Liver (tissue), 9 donors: Measurements from ENCODE around the gene LRRC37A. TPM values are rescaled to one million over a fixed set of nuclear protein-coding genes. Genes with fewer than 3 reads are reported as not detected.
A peak's percentile ranks its signal among the peaks of the same experiment; 100 is the strongest.

Source experiments
- DNase-seq: peaks from one replicate; pipeline ENCODE4 v3.0.0-alpha.2; 2017; ENCODE audit warnings: low spot score
- H3K27ac ChIP-seq, 2 donors: one replicate each; pipeline ENCODE4 v1.7.0; 2013; ENCODE audit warnings: inconsistent platforms in 2 of 2, low read length in 2 of 2, control low read depth in 1 of 2, low read depth in 1 of 2, mild to moderate bottlenecking in 1 of 2
- H3K27me3 ChIP-seq, 4 donors: one replicate each; pipeline versions ENCODE4 v1.6.1 to v1.7.0; 2013; ENCODE audit warnings: low read length in 3 of 4, inconsistent platforms in 1 of 4, mild to moderate bottlenecking in 1 of 4, moderate library complexity in 1 of 4; ENCODE audit not compliant: control insufficient read depth in 4 of 4, insufficient read depth in 4 of 4
- H3K36me3 ChIP-seq, 4 donors: one replicate each; pipeline versions ENCODE4 v1.6.1 to v1.7.0; 2013; ENCODE audit warnings: low read length in 3 of 4, mild to moderate bottlenecking in 3 of 4, low read depth in 1 of 4, moderate library complexity in 1 of 4; ENCODE audit not compliant: control insufficient read depth in 4 of 4, insufficient read depth in 3 of 4
- H3K4me1 ChIP-seq, 4 donors: one replicate each; pipeline versions ENCODE4 v1.6.1 to v1.7.0; 2013; ENCODE audit warnings: low read length in 3 of 4, mild to moderate bottlenecking in 3 of 4, moderate library complexity in 1 of 4; ENCODE audit not compliant: control insufficient read depth in 4 of 4, insufficient read depth in 4 of 4
- H3K4me3 ChIP-seq, 3 donors: one replicate each; pipeline versions ENCODE4 v1.6.1 to v1.7.0; 2013; ENCODE audit warnings: low read length in 3 of 3, control low read depth in 1 of 3, low read depth in 1 of 3, mild to moderate bottlenecking in 1 of 3
- H3K9ac ChIP-seq, 2 donors: one replicate each; pipeline ENCODE4 v1.7.0; 2013; ENCODE audit warnings: low read length in 2 of 2, mild to moderate bottlenecking in 2 of 2, moderate library complexity in 2 of 2, control low read depth in 1 of 2, low read depth in 1 of 2
- H3K9me3 ChIP-seq, 4 donors: one replicate each; pipeline versions ENCODE4 v1.6.1 to v1.7.0; 2013; ENCODE audit warnings: low read length in 3 of 4; ENCODE audit not compliant: control insufficient read depth in 4 of 4
- ATF3 ChIP-seq: IDR thresholded peaks from 2 replicates; pipeline ENCODE4 v1.6.1; 2016; ENCODE audit warnings: antibody characterized with exemption
- CTCF ChIP-seq: fragments of 150-350 bp; IDR thresholded peaks from 2 replicates; pipeline ENCODE4 v1.5.1; 2017; ENCODE audit warnings: improper control_type of control experiment, low read depth, low read length; ENCODE audit not compliant: missing input control
- EGR1 ChIP-seq, 2 donors: IDR thresholded peaks; 2 replicates each; pipeline ENCODE4 v1.6.1; 2016 to 2018; ENCODE audit warnings: antibody characterized with exemption in 2 of 2, low read depth in 2 of 2
- FOXA1 ChIP-seq: IDR thresholded peaks from 2 replicates; pipeline ENCODE4 v1.6.1; 2016; ENCODE audit warnings: antibody characterized with exemption
- FOXA2 ChIP-seq: IDR thresholded peaks from 2 replicates; pipeline ENCODE4 v1.6.1; 2016; ENCODE audit warnings: antibody characterized with exemption
- GABPA ChIP-seq, 2 donors: IDR thresholded peaks in 1 of 2; conservative IDR thresholded peaks in 1 of 2; 2 replicates each; pipeline ENCODE4 v1.6.1; 2016; ENCODE audit warnings: antibody characterized with exemption in 2 of 2, mild to moderate bottlenecking in 1 of 2, moderate library complexity in 1 of 2
- HNF4A ChIP-seq, 2 donors: conservative IDR thresholded peaks; 2 replicates each; pipeline ENCODE4 v1.6.1; 2016; ENCODE audit warnings: antibody characterized with exemption in 2 of 2, mild to moderate bottlenecking in 2 of 2
- HNF4G ChIP-seq: IDR thresholded peaks from 2 replicates; pipeline ENCODE4 v1.6.1; 2016; ENCODE audit warnings: antibody characterized with exemption
- JUND ChIP-seq, 2 donors: IDR thresholded peaks; 2 replicates each; pipeline ENCODE4 v1.6.1; 2016; ENCODE audit warnings: antibody characterized with exemption in 2 of 2
- MAX ChIP-seq: IDR thresholded peaks from 2 replicates; pipeline ENCODE4 v1.6.1; 2016; ENCODE audit warnings: antibody characterized with exemption
- NR2F2 ChIP-seq: IDR thresholded peaks from 2 replicates; pipeline ENCODE4 v1.6.1; 2016; ENCODE audit warnings: antibody characterized with exemption
- RAD21 ChIP-seq, 2 donors: IDR thresholded peaks; 2 replicates each; pipeline ENCODE4 v1.6.1; 2016; ENCODE audit warnings: antibody characterized with exemption in 2 of 2, mild to moderate bottlenecking in 2 of 2
- REST ChIP-seq: IDR thresholded peaks from 2 replicates; pipeline ENCODE4 v1.6.1; 2016; ENCODE audit warnings: antibody characterized with exemption, mild to moderate bottlenecking
- RXRA ChIP-seq, 2 donors: IDR thresholded peaks; 2 replicates each; pipeline ENCODE4 v1.6.1; 2017 to 2018; ENCODE audit warnings: antibody characterized with exemption in 2 of 2, mild to moderate bottlenecking in 1 of 2
- TAF1 ChIP-seq: conservative IDR thresholded peaks from 2 replicates; pipeline ENCODE4 v1.6.1; 2016; ENCODE audit warnings: antibody characterized with exemption, mild to moderate bottlenecking
- YY1 ChIP-seq: IDR thresholded peaks from 2 replicates; pipeline ENCODE4 v1.6.1; 2016; ENCODE audit warnings: antibody characterized with exemption, mild to moderate bottlenecking
- ZBTB33 ChIP-seq: IDR thresholded peaks from 2 replicates; pipeline ENCODE4 v1.6.1; 2016; ENCODE audit warnings: antibody characterized with exemption
- WGBS: extraction: QIAGEN DNeasy Blood & Tissue Kit; methylation state at CpG from one replicate; pipeline ENCODE4 v1.1.7; 2013; 5-methylcytosine and 5-hydroxymethylcytosine counted together
- polyA plus RNA-seq, 2 donors: library from polyadenylated mRNA; stranded (reverse) in 1 of 2; unstranded in 1 of 2; fragments of 200-250 nt in 1 of 2; fragments of >200 nt in 1 of 2; fragmentation: Nextera tagmentation in 1 of 2; extraction: Ambion mirVana in 1 of 2; gene quantifications; one replicate each; pipeline versions ENCODE4 v1.2.1 to v1.2.3, GENCODE V29; 2013 to 2015
- total RNA-seq, 2 donors: library from RNA; depleted of rRNA; stranded (reverse); fragments of >200 nt; gene quantifications; one replicate each; pipeline ENCODE4 v1.2.3, GENCODE V29; 2014
- donor health status: healthy.
- donor health status: healthy.
- donor health status: healthy.
- donor health status: healthy.
- donor health status: healthy.

The LRRC37A gene
- total and polyA plus RNA-seq, 4 donors = 0.17 to 2.6 (median 0.94) TPM

- Histone ChIP-seq H3K27ac (no peak overlapping the region), H3K9me3 (no peaks in the 10 kb centered on the region), H3K4me1 (peaks cover 0 to 13% (median 6%) of the 10 kb centered on the region in 4 donors), H3K36me3 (no peaks in the 10 kb centered on the region), H3K9ac (no peak overlapping the region), H3K4me3 (no peak overlapping the region), H3K27me3 (no peaks in the 10 kb centered on the region)
- no peak for TF ChIP-seq CTCF
- TF ChIP-seq REST = peak; percentile 46
- TF ChIP-seq MAX = no peak
- no peak for TF ChIP-seq HNF4A (conservative IDR thresholded peaks at IDR 0.05)
- TF ChIP-seq TAF1 = no peak
- WGBS = 63% methylated on average over 5 of the region's 5 CpGs
- no peak for DNase-seq
Measured at GRCh38 chr17:46270032-46270431, 24.9 kb upstream of the LRRC37A start.

- no peak for DNase-seq
- Histone ChIP-seq H3K4me1 (peaks cover 0 to 3% (median 0%) of the 10 kb centered on the region in 4 donors), H3K27ac (no peak overlapping the region), H3K36me3 (no peaks in the 10 kb centered on the region), H3K4me3 (no peak overlapping the region), H3K9me3 (no peaks in the 10 kb centered on the region), H3K27me3 (no peaks in the 10 kb centered on the region), H3K9ac (no peak overlapping the region)
- 70% methylated on average over 6 of the region's 6 CpGs for WGBS
- TF ChIP-seq RAD21 (IDR thresholded peaks at IDR 0.05) (no peak), ZBTB33 (no peak), RXRA (IDR thresholded peaks at IDR 0.05) (no peak), FOXA2 (no peak), EGR1 (IDR thresholded peaks at IDR 0.05; ENCODE audit: low read depth in 2 of 2) (no peak), REST (no peak), ATF3 (no peak), FOXA1 (no peak), TAF1 (no peak), CTCF (no peak), NR2F2 (no peak), HNF4A (conservative IDR thresholded peaks at IDR 0.05) (no peak), MAX (no peak), YY1 (no peak), JUND (IDR thresholded peaks at IDR 0.05) (no peak), HNF4G (no peak), GABPA (IDR thresholded peaks at IDR 0.05 in 1 of 2, conservative IDR thresholded peaks at IDR 0.05 in 1 of 2) (no peak)
Measured at GRCh38 chr17:46273541-46274236, 21.2 kb upstream of the LRRC37A start.
